Measurements from ENCODE around the gene IGFL4. TPM values are rescaled to one million over a fixed set of nuclear protein-coding genes. Genes with fewer than 3 reads are reported as not detected.

IGFL4 gene
- total and polyA plus RNA-seq, 2 donors from 2014 or later: not detected

DNA sequence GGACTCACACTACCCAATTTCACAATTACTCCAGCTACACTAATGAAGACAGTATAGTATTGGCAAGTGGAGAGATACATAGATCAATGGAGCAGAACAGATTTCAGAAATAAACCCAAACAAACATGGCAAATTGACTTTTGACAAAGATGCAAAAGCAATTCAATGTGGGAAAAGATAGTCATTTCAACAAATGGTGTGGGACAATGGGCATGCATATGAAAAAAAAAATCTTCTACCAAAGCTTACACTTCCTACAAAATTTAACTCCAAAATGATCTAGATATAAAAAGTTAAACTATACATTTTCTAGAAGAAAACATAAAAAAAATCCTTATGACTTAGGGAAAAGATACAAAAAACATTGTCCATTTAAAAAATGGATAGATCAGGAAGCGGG lies 2.7 kb upstream of the IGFL4 start:
- Histone ChIP-seq H3K4me1 (ENCODE audit: control insufficient read depth in 2 of 3, insufficient read depth in 2 of 3, low read depth in 1 of 3, low read length in 3 of 3) (no peaks in the 10 kb centered on the region), H3K9me3 (ENCODE audit: control insufficient read depth in 2 of 3, insufficient read depth in 1 of 3, low read length in 3 of 3) (peaks cover 0 to 5% (median 0%) of the 10 kb centered on the region in 3 donors), H3K27me3 (ENCODE audit: control insufficient read depth, insufficient read depth, low read length) (no peaks in the 10 kb centered on the region), H3K36me3 (ENCODE audit: control insufficient read depth in 2 of 3, insufficient read depth in 3 of 3, low read length in 3 of 3) (no peaks in the 10 kb centered on the region), H3K4me3 (ENCODE audit: low read length in 3 of 3) (no peak overlapping the region), H3K27ac (ENCODE audit: low read depth in 2 of 2, low read length in 2 of 2) (no peak overlapping the region), H3K9ac (ENCODE audit: low read length in 3 of 3) (no peak overlapping the region)
- intact Hi-C loops (cut with DNase I): no loop called here
- no peak for DNase-seq
- TF ChIP-seq, protein P1, sequence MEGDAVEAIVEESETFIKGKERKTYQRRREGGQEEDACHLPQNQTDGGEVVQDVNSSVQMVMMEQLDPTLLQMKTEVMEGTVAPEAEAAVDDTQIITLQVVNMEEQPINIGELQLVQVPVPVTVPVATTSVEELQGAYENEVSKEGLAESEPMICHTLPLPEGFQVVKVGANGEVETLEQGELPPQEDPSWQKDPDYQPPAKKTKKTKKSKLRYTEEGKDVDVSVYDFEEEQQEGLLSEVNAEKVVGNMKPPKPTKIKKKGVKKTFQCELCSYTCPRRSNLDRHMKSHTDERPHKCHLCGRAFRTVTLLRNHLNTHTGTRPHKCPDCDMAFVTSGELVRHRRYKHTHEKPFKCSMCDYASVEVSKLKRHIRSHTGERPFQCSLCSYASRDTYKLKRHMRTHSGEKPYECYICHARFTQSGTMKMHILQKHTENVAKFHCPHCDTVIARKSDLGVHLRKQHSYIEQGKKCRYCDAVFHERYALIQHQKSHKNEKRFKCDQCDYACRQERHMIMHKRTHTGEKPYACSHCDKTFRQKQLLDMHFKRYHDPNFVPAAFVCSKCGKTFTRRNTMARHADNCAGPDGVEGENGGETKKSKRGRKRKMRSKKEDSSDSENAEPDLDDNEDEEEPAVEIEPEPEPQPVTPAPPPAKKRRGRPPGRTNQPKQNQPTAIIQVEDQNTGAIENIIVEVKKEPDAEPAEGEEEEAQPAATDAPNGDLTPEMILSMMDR (IDR thresholded peaks at IDR 0.05; ENCODE audit: borderline replicate concordance, extremely low read depth, insufficient read depth): no peak
- no peak for FAIRE-seq

DNA sequence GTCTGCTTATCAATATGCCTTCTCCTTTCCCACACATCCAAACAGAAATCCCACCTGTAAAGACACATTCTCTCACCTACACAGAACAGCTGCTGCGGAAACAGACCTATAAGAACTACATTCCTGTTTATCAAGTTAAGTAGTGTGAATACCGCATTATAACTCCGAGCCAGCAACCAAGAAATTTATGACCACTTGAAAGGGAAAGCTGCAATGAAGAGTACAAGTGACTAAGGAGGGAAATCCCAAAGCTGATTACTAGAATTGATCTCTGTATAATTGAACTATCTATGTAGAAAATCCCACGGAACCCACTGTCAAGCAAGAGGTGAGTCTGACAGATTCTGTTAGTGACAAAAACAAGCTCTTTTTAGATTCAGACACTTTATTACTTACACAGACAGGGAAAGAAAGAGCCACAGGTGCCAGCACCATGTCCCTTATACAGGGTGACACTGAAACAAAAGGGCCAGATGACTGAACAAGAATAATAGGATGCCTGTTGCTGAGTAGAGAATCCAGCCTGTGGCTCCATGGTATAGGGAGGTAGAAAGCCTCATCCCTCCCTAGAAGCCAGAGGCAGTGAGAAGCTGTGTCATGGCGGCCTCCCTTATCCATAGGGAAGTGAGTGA lies 1.6 kb upstream of the IGFL4 start:
- H3K4me1 ChIP-seq (ENCODE audit: control insufficient read depth in 2 of 3, insufficient read depth in 2 of 3, low read depth in 1 of 3, low read length in 3 of 3): no peaks in the 10 kb centered on the region
- FAIRE-seq (no peak), DNase-seq (no peak)
- H3K27me3 ChIP-seq (ENCODE audit: control insufficient read depth, insufficient read depth, low read length): no peaks in the 10 kb centered on the region
- peaks cover 0 to 5% (median 0%) of the 10 kb centered on the region in 3 donors for H3K9me3 ChIP-seq (ENCODE audit: control insufficient read depth in 2 of 3, insufficient read depth in 1 of 3, low read length in 3 of 3)
- TF ChIP-seq, protein P1 (IDR thresholded peaks at IDR 0.05; ENCODE audit: borderline replicate concordance, extremely low read depth, insufficient read depth): no peak
- H3K9ac ChIP-seq (ENCODE audit: low read length in 3 of 3): no peak overlapping the region
- no peaks in the 10 kb centered on the region for H3K36me3 ChIP-seq (ENCODE audit: control insufficient read depth in 2 of 3, insufficient read depth in 3 of 3, low read length in 3 of 3)
- H3K27ac ChIP-seq (ENCODE audit: low read depth in 2 of 2, low read length in 2 of 2): no peak overlapping the region
- intact Hi-C loops (cut with DNase I): no loop called here
- no peak overlapping the region for H3K4me3 ChIP-seq (ENCODE audit: low read length in 3 of 3)

DNA sequence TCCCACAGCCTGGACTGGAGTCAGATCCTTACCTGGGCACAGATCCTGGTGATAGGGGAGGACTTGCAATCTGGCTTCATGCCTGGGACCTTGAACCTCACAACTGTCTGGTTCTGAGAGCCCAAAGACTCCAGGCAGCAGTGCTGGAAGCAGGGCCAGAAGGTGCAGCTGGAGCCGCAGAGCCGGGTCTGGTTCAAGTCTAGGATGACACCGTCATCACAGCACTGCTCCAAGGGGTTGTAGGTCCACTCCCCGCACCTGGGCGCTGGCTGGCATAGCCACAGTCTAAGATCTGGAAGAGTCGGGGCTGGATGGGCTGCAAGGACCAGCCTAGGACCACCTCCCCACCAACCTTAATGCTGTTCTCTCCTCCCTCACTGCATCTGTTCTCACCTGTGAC lies 677 bp downstream of the IGFL4 start:
- DNase-seq (no peak), FAIRE-seq (no peak)
- Histone ChIP-seq H3K9me3 (ENCODE audit: control insufficient read depth in 2 of 3, insufficient read depth in 1 of 3, low read length in 3 of 3) (no peaks in the 10 kb centered on the region), H3K4me3 (ENCODE audit: low read length in 3 of 3) (no peak overlapping the region), H3K4me1 (ENCODE audit: control insufficient read depth in 2 of 3, insufficient read depth in 2 of 3, low read depth in 1 of 3, low read length in 3 of 3) (no peaks in the 10 kb centered on the region), H3K36me3 (ENCODE audit: control insufficient read depth in 2 of 3, insufficient read depth in 3 of 3, low read length in 3 of 3) (no peaks in the 10 kb centered on the region), H3K27ac (ENCODE audit: low read depth in 2 of 2, low read length in 2 of 2) (no peak overlapping the region), H3K9ac (ENCODE audit: low read length in 3 of 3) (no peak overlapping the region), H3K27me3 (ENCODE audit: control insufficient read depth, insufficient read depth, low read length) (no peaks in the 10 kb centered on the region)
- TF ChIP-seq, protein P1 (IDR thresholded peaks at IDR 0.05; ENCODE audit: borderline replicate concordance, extremely low read depth, insufficient read depth): no peak
- intact Hi-C loops (cut with DNase I): no loop called here

DNA sequence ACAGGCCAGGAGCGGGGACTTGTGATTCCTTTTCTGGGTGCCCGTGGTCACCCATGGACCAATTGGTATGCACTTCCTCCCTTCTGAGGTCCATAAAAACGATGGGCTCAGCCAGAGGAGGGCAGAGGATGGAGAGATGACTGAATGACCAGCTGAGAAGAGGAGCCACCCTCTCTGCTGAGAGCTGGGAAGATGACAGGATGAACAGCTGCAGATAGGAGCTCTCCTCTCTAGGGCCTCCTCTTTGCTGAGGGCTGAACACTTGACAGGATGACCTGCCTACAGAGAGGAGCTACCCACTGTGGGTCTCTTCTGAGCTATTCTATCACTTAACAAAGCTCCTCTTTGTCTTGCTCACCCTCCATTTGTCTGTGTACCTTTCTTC lies 4.1 kb downstream of the IGFL4 start:
- H3K27me3 ChIP-seq (ENCODE audit: control insufficient read depth, insufficient read depth, low read length): no peaks in the 10 kb centered on the region
- H3K9me3 ChIP-seq (ENCODE audit: control insufficient read depth in 2 of 3, insufficient read depth in 1 of 3, low read length in 3 of 3): no peaks in the 10 kb centered on the region
- no peak overlapping the region for H3K9ac ChIP-seq (ENCODE audit: low read length in 3 of 3)
- FAIRE-seq (no peak), DNase-seq (no peak)
- TF ChIP-seq, protein P1 (IDR thresholded peaks at IDR 0.05; ENCODE audit: borderline replicate concordance, extremely low read depth, insufficient read depth): no peak
- H3K27ac ChIP-seq (ENCODE audit: low read depth in 2 of 2, low read length in 2 of 2): no peak overlapping the region
- H3K36me3 ChIP-seq (ENCODE audit: control insufficient read depth in 2 of 3, insufficient read depth in 3 of 3, low read length in 3 of 3): no peaks in the 10 kb centered on the region
- no peak overlapping the region for H3K4me3 ChIP-seq (ENCODE audit: low read length in 3 of 3)
- intact Hi-C loops (cut with DNase I): no loop called here
- no peaks in the 10 kb centered on the region for H3K4me1 ChIP-seq (ENCODE audit: control insufficient read depth in 2 of 3, insufficient read depth in 2 of 3, low read depth in 1 of 3, low read length in 3 of 3)
